RWPE2 (cell line): Measurements from ENCODE around the gene TEFM.

ENCODE experiments used
- ATAC-seq: fragments of 200-7000 bp; cut with Tn5 transposase; 3 replicates; pipeline ENCODE4 v1.9.1; 2021; ENCODE audit warnings: low read depth
- DNase-seq: peaks from one replicate; pipeline ENCODE4 v3.0.0-alpha.2; 2020; ENCODE audit warnings: low spot score
- H3K27ac ChIP-seq: fragments of 450-650 bp; 2 replicates; pipeline ENCODE4 v1.5.1; 2017; ENCODE audit warnings: mild to moderate bottlenecking; ENCODE audit not compliant: poor library complexity, severe bottlenecking
- H3K27me3 ChIP-seq: fragments of 250-450 bp; sonication (Bioruptor Pico); 2 replicates; pipeline ENCODE4 v1.5.1; 2021; ENCODE audit warnings: mild to moderate bottlenecking, moderate library complexity; ENCODE audit not compliant: insufficient read depth, poor library complexity, severe bottlenecking
- H3K36me3 ChIP-seq: fragments of 250-450 bp; sonication (Bioruptor Pico); 2 replicates; pipeline ENCODE4 v1.5.1; 2020; ENCODE audit warnings: low read depth, mild to moderate bottlenecking, moderate library complexity
- H3K4me1 ChIP-seq: fragments of 250-450 bp; sonication (Bioruptor Pico); 2 replicates; pipeline ENCODE4 v1.5.1; 2021; ENCODE audit warnings: mild to moderate bottlenecking, moderate library complexity; ENCODE audit not compliant: insufficient read depth, poor library complexity, severe bottlenecking
- H3K4me3 ChIP-seq: fragments of 250-450 bp; sonication (Bioruptor Pico); 2 replicates; pipeline ENCODE4 v1.5.1; 2021; ENCODE audit warnings: mild to moderate bottlenecking, moderate library complexity; ENCODE audit not compliant: severe bottlenecking
- H3K9me3 ChIP-seq: fragments of 250-450 bp; sonication (Bioruptor Pico); 2 replicates; pipeline ENCODE4 v1.5.1; 2021; ENCODE audit warnings: mild to moderate bottlenecking, moderate library complexity; ENCODE audit not compliant: severe bottlenecking
- TF ChIP-seq, protein P1 (sequence below): fragments of 450-650 bp; IDR thresholded peaks from one replicate; pipeline ENCODE4 v1.5.1; 2017; ENCODE audit warnings: mild to moderate bottlenecking, moderate library complexity; ENCODE audit not compliant: poor library complexity, severe bottlenecking

The TEFM gene

DNA sequence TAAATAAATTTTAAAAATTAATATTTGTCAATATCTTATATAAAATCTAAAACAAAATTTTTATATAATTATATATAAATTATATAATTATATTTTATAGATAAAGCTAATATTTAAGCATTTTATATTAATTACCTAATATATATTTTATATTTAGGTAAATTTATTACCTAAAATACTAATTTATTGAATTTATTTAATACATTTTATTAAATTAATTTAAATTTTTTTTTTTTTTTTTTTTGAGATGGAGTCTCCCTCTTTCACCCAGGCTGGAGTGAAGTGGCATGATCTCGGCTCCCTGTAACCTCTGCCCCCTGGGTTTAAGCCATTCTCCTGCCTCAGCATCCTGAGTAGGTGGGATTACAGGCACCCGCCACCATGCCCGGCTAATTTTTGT is 51.9 kb downstream of the TEFM start:
- Histone ChIP-seq H3K9me3 (no peaks in the 10 kb centered on the region), H3K27ac (no peak overlapping the region), H3K36me3 (peaks cover 67% of the 10 kb centered on the region), H3K27me3 (no peaks in the 10 kb centered on the region), H3K4me1 (no peaks in the 10 kb centered on the region), H3K4me3 (no peak overlapping the region)
- TF ChIP-seq, protein P1, sequence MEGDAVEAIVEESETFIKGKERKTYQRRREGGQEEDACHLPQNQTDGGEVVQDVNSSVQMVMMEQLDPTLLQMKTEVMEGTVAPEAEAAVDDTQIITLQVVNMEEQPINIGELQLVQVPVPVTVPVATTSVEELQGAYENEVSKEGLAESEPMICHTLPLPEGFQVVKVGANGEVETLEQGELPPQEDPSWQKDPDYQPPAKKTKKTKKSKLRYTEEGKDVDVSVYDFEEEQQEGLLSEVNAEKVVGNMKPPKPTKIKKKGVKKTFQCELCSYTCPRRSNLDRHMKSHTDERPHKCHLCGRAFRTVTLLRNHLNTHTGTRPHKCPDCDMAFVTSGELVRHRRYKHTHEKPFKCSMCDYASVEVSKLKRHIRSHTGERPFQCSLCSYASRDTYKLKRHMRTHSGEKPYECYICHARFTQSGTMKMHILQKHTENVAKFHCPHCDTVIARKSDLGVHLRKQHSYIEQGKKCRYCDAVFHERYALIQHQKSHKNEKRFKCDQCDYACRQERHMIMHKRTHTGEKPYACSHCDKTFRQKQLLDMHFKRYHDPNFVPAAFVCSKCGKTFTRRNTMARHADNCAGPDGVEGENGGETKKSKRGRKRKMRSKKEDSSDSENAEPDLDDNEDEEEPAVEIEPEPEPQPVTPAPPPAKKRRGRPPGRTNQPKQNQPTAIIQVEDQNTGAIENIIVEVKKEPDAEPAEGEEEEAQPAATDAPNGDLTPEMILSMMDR: no peak
- ATAC-seq (no peak), DNase-seq (no peak)
